H9 (cell line): Measurements from ENCODE around the gene DOCK1. TPM values are rescaled to one million over a fixed set of nuclear protein-coding genes. Genes with fewer than 3 reads are reported as not detected.

Source experiments
- DNase-seq: peaks from one replicate; pipeline ENCODE4 v3.0.0-alpha.2; 2017
- H2AFZ ChIP-seq: one replicate; pipeline ENCODE4 v1.6.1; 2013; ENCODE audit warnings: mild to moderate bottlenecking, low read length, control low read depth, moderate library complexity
- H2AK5ac ChIP-seq: 2 replicates; pipeline ENCODE4 v1.6.1; 2013; ENCODE audit warnings: low read length, control low read depth, mixed read lengths; ENCODE audit not compliant: insufficient read length
- H2BK120ac ChIP-seq: one replicate; pipeline ENCODE4 v1.6.1; 2013; ENCODE audit warnings: low read depth, mild to moderate bottlenecking, low read length, control low read depth, inconsistent platforms; ENCODE audit not compliant: poor library complexity, severe bottlenecking
- H2BK12ac ChIP-seq: 2 replicates; pipeline ENCODE4 v1.6.1; 2013; ENCODE audit warnings: low read length, control low read depth, mixed read lengths, low read depth; ENCODE audit not compliant: insufficient read length
- H2BK15ac ChIP-seq: 2 replicates; pipeline ENCODE4 v1.6.1; 2013; ENCODE audit warnings: low read depth, low read length, control low read depth
- H2BK20ac ChIP-seq: one replicate; pipeline ENCODE4 v1.6.1; 2013; ENCODE audit warnings: low read depth, mild to moderate bottlenecking, low read length, control low read depth, inconsistent platforms; ENCODE audit not compliant: poor library complexity, severe bottlenecking
- H2BK5ac ChIP-seq: 2 replicates; pipeline ENCODE4 v1.6.1; 2013; ENCODE audit warnings: low read length, control low read depth, mixed read lengths; ENCODE audit not compliant: insufficient read length
- H3K14ac ChIP-seq: 2 replicates; pipeline ENCODE4 v1.6.1; 2013; ENCODE audit warnings: low read length, control low read depth; ENCODE audit not compliant: insufficient read depth
- H3K18ac ChIP-seq: 2 replicates; pipeline ENCODE4 v1.6.1; 2013; ENCODE audit warnings: low read depth, mild to moderate bottlenecking, mixed read lengths, low read length, control low read depth; ENCODE audit not compliant: insufficient read length
- H3K23ac ChIP-seq: 2 replicates; pipeline ENCODE4 v1.6.1; 2013; ENCODE audit warnings: low read length, control low read depth, mixed read lengths, low read depth; ENCODE audit not compliant: insufficient read length
- H3K23me2 ChIP-seq: 2 replicates; pipeline ENCODE4 v1.6.1; 2013; ENCODE audit warnings: low read depth, mild to moderate bottlenecking, mixed read lengths, low read length, control low read depth; ENCODE audit not compliant: insufficient read length, poor library complexity, severe bottlenecking
- H3K27ac ChIP-seq: 2 replicates; pipeline ENCODE4 v1.5.1; 2013; ENCODE audit warnings: low read length, control low read depth, mixed read lengths, low read depth; ENCODE audit not compliant: insufficient read length
- H3K27me3 ChIP-seq: 2 replicates; pipeline ENCODE4 v1.6.1; 2013; ENCODE audit warnings: low read length, control low read depth, inconsistent platforms; ENCODE audit not compliant: insufficient read depth
- H3K4ac ChIP-seq: 2 replicates; pipeline ENCODE4 v1.6.1; 2013; ENCODE audit warnings: low read depth, mild to moderate bottlenecking, control low read depth, inconsistent platforms, low read length, moderate library complexity
- H3K4me1 ChIP-seq: 2 replicates; pipeline ENCODE4 v1.6.1; 2013; ENCODE audit warnings: low read length, control low read depth, inconsistent platforms; ENCODE audit not compliant: insufficient read depth
- H3K4me2 ChIP-seq: 2 replicates; pipeline ENCODE4 v1.6.1; 2013; ENCODE audit warnings: low read length, control low read depth, mixed read lengths; ENCODE audit not compliant: insufficient read length, insufficient read depth
- H3K56ac ChIP-seq: 2 replicates; pipeline ENCODE4 v1.6.1; 2013; ENCODE audit warnings: low read depth, mild to moderate bottlenecking, mixed read lengths, low read length, control low read depth; ENCODE audit not compliant: insufficient read length
- H3K79me1 ChIP-seq: 2 replicates; pipeline ENCODE4 v1.6.1; 2013; ENCODE audit warnings: low read depth, mild to moderate bottlenecking, moderate library complexity, low read length, control low read depth, inconsistent platforms; ENCODE audit not compliant: insufficient read depth, poor library complexity, severe bottlenecking
- H3K79me2 ChIP-seq: 2 replicates; pipeline ENCODE4 v1.6.1; 2013; ENCODE audit warnings: low read length, control low read depth, inconsistent platforms; ENCODE audit not compliant: insufficient read depth
- H3K9ac ChIP-seq: 2 replicates; pipeline ENCODE4 v1.6.1; 2013; ENCODE audit warnings: low read length, control low read depth, mixed read lengths; ENCODE audit not compliant: insufficient read length; ENCODE audit errors: extremely low read depth
- H3K9me3 ChIP-seq: one replicate; pipeline ENCODE4 v1.6.1; 2013; ENCODE audit warnings: low read depth, low read length, inconsistent platforms; ENCODE audit not compliant: control insufficient read depth
- H3T11ph ChIP-seq: one replicate; pipeline ENCODE4 v1.6.1; 2013; ENCODE audit warnings: mild to moderate bottlenecking, low read length, control low read depth, inconsistent platforms
- H4K20me1 ChIP-seq: one replicate; pipeline ENCODE4 v1.6.1; 2013; ENCODE audit not compliant: control insufficient read depth, insufficient read length, insufficient read depth
- H4K5ac ChIP-seq: 2 replicates; pipeline ENCODE4 v1.6.1; 2013; ENCODE audit warnings: low read depth, mild to moderate bottlenecking, mixed read lengths, low read length, control low read depth; ENCODE audit not compliant: insufficient read length
- H4K8ac ChIP-seq: replicated peaks from 2 replicates; pipeline ENCODE4 v1.6.1; 2013; ENCODE audit warnings: low read length, control low read depth, mixed read lengths, low read depth; ENCODE audit not compliant: insufficient read length
- H4K91ac ChIP-seq: 2 replicates; pipeline ENCODE4 v1.6.1; 2013; ENCODE audit warnings: low read depth, mild to moderate bottlenecking, moderate library complexity, mixed read lengths, low read length, control low read depth; ENCODE audit not compliant: insufficient read length
- H3K27ac Mint-ChIP-seq, 3 experiments: 2 replicates in 2 of 3; 3 replicates in 1 of 3; pipeline ENCODE4 v1.8.0; 2020 to 2021; ENCODE audit warnings: mixed read lengths in 3 of 3, mild to moderate bottlenecking in 1 of 3, moderate library complexity in 1 of 3
- H3K27me3 Mint-ChIP-seq: 2 replicates; pipeline ENCODE4 v1.8.0; 2021; ENCODE audit warnings: low read depth, mild to moderate bottlenecking, moderate library complexity, mixed read lengths
- H3K36me3 Mint-ChIP-seq, 3 experiments: 2 replicates in 2 of 3; 3 replicates in 1 of 3; pipeline ENCODE4 v1.8.0; 2020 to 2021; ENCODE audit warnings: low read depth in 3 of 3, mixed read lengths in 3 of 3; ENCODE audit not compliant: insufficient read depth in 1 of 3
- H3K4me1 Mint-ChIP-seq, 2 experiments: 2 replicates each; pipeline ENCODE4 v1.8.0; 2020; ENCODE audit warnings: mixed read lengths in 2 of 2
- H3K4me3 Mint-ChIP-seq, 2 experiments: 2 replicates in 1 of 2; 3 replicates in 1 of 2; pipeline ENCODE4 v1.8.0; 2020 to 2021; ENCODE audit warnings: mild to moderate bottlenecking in 2 of 2, mixed read lengths in 2 of 2, moderate library complexity in 1 of 2
- H3K9me3 Mint-ChIP-seq, 2 experiments: 2 replicates in 1 of 2; 3 replicates in 1 of 2; pipeline ENCODE4 v1.8.0; 2020; ENCODE audit warnings: mild to moderate bottlenecking in 2 of 2, mixed read lengths in 2 of 2, moderate library complexity in 1 of 2
- CTCF ChIP-seq: fragments of 200-600 bp; sonication (generic); conservative IDR thresholded peaks from 3 replicates; pipeline ENCODE4 v1.8.0; 2021; ENCODE audit warnings: antibody characterized with exemption, mild to moderate bottlenecking
- WGBS: extraction: QIAGEN DNeasy Blood & Tissue Kit; methylation state at CpG from one replicate; pipeline ENCODE4 v1.1.7; 2013; ENCODE audit warnings: missing lambda C conversion rate, low lambda C conversion rate, mixed read lengths; ENCODE audit not compliant: insufficient read length; ENCODE audit errors: extremely low coverage; 5-methylcytosine and 5-hydroxymethylcytosine counted together
- total RNA-seq: library from RNA; stranded (reverse); gene quantifications from 2 replicates; pipeline ENCODE4 v1.2.1, GENCODE V29; 2021

DOCK1 gene
- total RNA-seq, 1 experiment from 2014 or later = 57.0 TPM

- no peak overlapping the region for H2BK120ac ChIP-seq
- peaks cover 44% of the 10 kb centered on the region; the same call in 1 of the 2 replicates for H3K79me2 ChIP-seq
- H2BK20ac ChIP-seq = no peak overlapping the region
- H3K4me2 ChIP-seq = no peak overlapping the region
- H3T11ph ChIP-seq = no peak overlapping the region
- H3K79me1 ChIP-seq = peaks cover 4% of the 10 kb centered on the region
- H3K27me3 Mint-ChIP-seq = no peaks in the 10 kb centered on the region
- no peak overlapping the region for H3K27ac ChIP-seq
- no peak overlapping the region for H4K5ac ChIP-seq
- no peaks in the 10 kb centered on the region; a peak in 1 of 5 replicates for H3K9me3 Mint-ChIP-seq
- H3K9me3 ChIP-seq = no peaks in the 10 kb centered on the region
- no peak overlapping the region for H4K91ac ChIP-seq
- H3K56ac ChIP-seq = no peak overlapping the region
- H2AFZ ChIP-seq = no peak overlapping the region
- no peak overlapping the region for H3K23ac ChIP-seq
- no peak overlapping the region for H3K27ac Mint-ChIP-seq
- no peaks in the 10 kb centered on the region for H3K23me2 ChIP-seq
- H2BK15ac ChIP-seq = no peak overlapping the region
- H4K8ac ChIP-seq = no peak overlapping the region
- no peak for TF ChIP-seq CTCF
- H3K36me3 Mint-ChIP-seq = peaks cover 0 to 5% (median 0%) of the 10 kb centered on the region in 3 experiments; a peak in 4 of 7 replicates
- H3K4ac ChIP-seq = no peak overlapping the region
- H2BK12ac ChIP-seq = no peak overlapping the region
- WGBS = no CpG with 5 or more reads among the region's 5 CpGs
- H2BK5ac ChIP-seq = no peak overlapping the region
- no peak overlapping the region for H3K9ac ChIP-seq
- no peaks in the 10 kb centered on the region for H4K20me1 ChIP-seq
- H3K14ac ChIP-seq = no peak overlapping the region
- no peaks in the 10 kb centered on the region for H3K4me1 ChIP-seq
- H3K4me1 Mint-ChIP-seq = peaks cover 19 to 23% of the 10 kb centered on the region in 2 experiments
- DNase-seq = no peak
- H3K18ac ChIP-seq = no peak overlapping the region
- no peak overlapping the region for H3K4me3 Mint-ChIP-seq
- no peaks in the 10 kb centered on the region for H3K27me3 ChIP-seq
- no peak overlapping the region for H2AK5ac ChIP-seq
Observed at GRCh38 chr10:126953886-126954285, 48.7 kb downstream of the DOCK1 start.
